ENCODE measurements around the gene GCN1.

Gene GCN1

DNA sequence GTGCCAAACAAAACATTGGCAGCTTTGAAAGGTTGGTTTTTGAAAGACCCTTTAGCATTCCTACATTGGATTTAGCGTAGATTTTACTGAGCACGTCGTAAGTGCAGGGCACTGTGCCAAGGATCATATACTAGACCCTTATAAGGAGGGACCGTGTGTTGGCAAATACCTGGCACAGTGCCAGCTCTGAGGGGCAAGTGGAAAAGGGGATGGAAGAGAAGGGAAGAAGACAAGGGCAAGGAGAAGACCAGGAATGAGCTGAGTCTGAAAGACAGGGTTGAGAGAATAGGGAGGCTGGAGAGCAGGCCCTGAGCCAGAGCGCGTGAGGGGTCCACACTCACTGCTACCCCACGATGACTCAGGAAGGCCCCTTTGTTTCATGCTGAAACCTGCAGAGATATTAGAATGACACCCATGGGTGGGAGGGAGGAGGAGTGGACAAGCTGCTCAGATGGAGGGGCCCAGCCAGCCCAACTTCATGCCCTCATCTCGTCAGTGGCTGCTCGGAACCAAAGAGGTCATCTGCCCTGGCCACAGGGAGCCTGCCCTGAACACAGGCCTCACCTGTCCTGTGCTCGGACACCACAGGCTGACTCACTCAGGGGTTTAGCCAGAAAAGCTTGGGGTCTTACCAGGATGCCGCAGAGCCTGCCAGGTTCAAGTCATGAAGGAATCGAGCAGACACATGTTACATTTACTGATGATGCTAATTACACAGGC lies 103.0 kb downstream of the GCN1 start:
- no peak for DNase-seq

DNA sequence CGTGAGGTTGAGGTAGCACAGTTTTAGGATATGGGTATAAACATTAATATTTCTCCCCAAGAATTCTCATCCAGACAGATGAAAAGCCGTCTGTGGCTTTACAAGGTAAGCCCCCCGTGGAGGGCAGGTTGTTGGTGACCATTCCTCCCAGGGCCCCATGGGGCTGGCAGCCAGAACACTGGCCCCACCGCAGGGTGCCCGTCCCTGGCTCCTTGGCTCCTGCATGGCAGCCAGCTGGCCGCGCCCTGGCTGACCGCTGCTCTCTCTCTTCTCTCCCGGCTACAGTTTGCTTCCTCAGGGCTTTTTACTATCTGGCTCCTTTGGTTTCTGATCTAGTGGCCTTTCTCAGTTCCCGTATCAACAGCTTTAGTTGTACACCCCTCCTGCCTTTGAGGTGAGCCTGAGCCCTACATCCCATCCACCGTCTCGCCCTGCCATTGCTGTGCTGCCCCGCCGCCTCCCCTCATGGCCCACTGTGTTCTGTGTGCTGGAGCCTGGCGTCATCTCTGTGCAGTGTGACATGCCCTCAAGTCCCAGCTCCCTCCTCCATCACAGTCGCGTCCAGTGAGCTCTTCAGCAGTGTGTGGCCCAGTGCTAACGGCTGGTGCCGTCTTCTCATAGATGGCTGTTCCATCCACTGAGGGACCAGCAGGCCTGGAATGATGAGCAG lies 103.8 kb downstream of the GCN1 start:
- no peak for DNase-seq

DNA sequence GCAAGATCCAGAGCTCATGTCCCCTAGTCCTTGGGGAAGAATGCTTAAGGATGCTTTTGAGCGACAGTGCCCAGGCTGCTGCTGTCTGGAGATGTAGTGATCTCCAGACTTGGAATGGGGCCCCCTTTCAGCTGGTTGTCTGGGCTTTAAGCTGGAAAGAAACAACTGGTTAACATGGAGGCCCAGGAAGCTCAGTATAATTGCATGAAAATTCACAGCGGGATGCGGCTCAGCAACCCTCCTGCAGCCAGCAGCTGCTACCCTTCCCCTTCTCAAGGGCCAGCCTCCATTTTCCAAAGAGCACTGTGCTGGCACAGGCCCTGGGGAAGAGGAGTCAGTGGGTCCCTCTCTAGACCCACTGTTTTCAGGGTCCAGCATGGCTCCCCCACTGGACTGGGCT lies 104.3 kb downstream of the GCN1 start:
- DNase-seq: no peak

DNA sequence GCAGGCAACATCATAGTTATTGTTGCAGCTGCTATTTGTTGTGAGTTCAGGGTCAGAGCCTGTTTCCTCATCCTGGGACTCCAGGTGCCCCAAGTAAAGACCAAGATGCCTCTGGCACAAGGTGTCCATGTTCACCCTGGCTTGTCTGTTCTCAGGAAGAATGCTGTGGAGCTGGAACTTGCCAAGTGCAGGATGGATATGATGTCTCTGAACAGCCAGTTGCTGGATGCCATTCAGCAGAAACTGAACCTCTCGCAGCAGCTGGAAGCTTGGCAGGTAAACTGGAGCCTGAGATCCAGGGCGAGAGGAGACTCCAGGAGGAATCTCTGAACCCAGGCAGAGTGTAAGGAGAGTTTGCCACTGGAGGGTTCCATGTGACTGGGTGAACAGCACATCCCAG lies 104.7 kb downstream of the GCN1 start:
- no peak for DNase-seq

DNA sequence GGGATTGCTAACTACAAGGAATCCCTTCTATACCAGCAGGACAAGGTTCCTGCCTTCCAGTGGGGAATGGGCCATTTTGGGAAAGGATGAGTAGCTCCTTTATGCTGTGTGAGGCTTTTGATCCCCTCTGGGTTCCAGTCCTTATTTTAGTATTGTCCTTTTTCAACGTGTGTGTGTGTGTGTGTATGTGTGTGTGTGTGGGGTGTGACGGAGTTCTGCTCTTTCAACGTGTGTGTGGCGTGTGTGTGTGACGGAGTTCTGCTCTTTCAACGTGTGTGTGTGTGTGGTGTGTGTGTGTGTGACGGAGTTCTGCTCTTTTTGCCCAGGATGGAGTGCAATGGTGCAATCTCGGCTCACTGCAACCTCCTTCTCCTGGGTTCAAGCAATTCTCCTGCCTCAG lies 105.4 kb downstream of the GCN1 start:
- no peak for DNase-seq

DNA sequence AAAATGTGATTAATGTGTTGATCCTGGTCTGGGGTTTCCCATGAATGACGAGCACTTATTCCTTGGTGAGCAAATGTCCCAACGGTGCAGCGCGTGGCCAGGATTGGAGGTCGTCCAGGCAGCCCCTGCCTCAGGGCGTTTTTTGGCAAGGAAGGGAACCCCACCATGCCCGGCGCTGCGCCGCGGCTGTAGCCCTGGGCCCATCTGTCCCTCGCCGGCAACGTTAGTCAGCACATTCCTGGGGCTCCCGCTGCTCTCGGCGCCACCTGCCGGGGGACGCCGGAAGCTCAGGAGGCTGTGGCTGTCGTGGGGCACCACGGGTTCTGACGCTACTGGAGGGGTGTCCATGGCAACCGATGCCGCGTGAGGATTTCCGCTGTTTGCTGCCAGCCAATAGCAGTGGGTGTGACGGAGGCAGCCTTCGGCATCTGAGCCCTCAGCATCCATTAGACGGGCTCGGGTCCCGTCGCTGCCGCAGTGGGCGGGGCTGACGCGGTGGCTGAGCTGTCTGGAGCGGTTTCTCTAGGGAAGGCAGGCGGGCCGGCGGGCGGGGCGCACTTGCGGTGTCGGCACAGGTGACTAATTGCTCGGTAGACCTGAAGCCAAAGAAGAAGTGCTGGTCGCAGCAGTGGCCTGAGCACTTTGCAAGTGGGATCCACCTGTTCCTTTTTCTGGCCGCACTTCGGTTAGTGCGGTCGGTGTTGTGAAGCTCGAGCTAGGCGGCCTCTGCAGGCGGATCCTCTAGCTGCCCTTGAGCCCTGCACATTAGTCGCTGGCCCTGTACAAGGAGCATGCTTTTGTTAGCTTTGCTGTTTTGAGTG lies 107.5 kb downstream of the GCN1 start:
- DNase-seq: peak; percentile 98

DNA sequence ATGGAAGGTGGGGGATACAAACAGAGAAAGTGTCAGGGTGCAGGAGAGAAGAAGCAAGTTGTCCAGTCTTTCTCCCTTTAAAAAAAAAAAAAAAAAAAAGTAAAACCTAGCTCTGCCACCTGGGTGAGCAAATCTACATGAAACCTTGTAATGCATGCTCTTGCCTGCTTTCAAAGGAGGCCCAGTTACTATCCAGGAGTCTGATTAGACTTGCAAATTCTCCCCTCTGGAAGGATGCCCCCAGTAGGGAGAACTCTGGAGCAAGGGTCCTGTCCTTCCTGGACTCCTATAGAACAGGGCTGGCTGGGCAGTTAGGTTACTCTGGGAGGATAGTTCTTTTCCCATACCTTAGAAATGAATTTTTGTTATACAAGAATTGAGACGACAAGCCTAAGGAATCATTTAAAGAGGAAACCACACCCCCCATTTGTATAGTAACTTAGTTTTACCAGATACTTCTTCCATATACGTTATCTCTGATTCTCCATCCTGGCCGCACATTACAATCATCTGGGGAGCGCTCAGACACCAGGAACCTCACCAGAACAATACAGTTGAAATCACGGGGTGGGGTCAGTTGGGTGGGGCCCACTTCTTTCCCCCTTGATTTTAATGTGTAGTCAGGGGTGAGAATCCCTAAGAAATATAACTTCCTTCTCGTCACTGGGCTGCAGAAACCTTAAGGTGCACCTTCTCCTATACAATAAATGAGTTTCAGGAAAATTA lies 108.4 kb downstream of the GCN1 start:
- no peak for DNase-seq

DNA sequence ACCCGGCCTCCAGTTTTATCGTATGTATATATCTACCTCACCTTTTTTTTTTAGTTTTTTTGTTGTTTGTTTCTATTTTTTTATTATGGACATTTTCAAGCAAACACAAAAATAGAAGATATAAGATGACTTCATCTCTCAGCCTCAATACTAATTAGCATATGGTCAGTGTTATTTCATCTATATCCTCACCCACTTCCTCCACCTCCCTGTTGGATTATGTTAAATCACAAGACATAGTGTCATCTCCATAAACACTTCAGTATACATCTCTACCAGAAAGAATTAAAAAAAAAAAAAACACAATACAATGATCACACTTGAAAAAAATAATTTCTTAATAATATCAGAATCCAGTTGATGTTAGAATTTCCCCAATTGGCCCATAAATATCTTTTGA lies 112.9 kb downstream of the GCN1 start:
- DNase-seq: no peak

DNA sequence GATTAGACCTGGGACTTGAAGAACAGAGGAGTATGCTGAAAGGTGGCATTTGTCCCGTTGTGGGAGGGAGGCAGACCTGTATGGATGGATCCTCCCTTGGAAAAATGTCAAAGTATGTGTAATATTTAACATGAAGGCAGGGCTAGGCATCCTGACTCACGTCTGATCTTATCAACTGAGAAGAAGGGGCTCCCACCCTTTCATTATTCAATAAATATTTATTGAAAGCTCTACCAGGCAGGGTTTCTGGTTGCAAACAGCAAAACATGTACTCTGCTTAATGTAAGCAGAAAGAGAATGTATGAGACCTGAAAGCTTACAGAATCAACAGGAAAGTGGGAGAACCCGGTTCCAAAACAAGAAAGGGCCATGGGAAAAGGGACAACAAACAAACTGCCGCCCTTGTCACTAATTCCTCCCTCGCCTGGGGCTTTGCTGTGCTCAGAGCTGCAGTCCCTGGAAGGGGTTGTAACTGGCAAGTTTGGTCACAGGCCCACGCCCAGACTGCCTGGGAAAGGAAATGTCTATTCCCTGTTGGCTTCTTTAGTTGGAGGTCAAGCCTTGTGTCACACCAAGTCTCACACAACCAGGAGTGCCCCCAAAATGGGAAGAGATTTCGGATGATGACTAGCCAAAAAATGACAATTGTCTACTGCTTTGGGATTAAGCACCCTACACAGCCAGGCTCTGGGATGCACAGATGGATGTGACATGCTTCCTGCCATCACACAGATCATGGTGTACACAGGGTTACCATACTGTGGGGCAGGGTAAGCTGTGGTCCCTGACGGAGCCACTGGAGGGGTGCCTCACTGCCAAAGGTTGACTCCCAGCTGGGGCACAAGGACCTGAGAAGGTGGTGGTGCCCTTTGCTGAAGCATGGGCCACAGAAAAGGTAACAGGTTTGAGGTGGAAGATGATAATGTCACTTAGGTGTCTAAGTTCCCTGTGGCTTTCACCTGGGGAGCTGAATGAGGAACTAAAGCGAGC lies 114.8 kb downstream of the GCN1 start:
- no peak for DNase-seq

DNA sequence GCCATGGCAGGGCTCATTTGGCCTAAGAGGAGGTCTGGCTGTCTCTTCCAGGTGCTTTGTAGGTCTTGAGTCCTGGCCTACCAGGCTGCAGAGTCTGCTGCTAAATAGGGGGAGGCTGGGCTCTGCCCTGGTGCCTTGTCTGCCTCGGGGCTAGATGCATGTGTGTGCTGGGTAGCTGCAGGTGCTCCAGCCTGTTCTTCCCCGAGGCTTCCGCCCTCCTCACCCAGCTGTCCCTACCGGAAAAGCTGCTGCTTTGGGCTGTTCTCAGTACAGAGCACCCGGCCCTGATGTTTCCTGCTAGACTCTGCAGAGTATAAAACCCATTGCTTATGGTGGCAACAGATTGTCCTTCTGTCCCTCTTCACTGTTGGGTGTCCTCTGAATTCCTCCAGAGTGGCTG lies 115.6 kb downstream of the GCN1 start:
- DNase-seq: no peak

DNA sequence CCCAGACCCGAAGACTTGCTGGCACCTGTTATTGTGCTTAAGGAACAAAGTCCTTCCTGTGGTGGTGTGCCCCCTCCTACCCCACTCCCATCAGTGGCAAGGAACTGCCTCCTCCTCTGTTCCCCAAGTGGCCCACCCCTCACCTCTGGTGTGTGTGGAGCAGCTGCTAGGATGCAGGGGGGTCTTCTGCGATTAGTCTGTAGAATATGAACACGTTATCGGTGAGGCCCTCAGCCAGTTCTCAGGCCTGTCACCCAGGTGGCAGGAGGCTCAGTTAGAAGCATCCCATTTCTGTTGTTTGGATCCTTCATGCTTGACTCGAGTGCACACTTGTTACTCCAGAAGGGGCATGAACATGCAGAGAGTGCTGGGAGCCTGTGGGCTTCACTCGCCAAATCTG lies 117.3 kb downstream of the GCN1 start:
- no peak for DNase-seq

All from DMS153 (cell line).